ENCODE results near the gene KRTAP10-11.

DNA sequence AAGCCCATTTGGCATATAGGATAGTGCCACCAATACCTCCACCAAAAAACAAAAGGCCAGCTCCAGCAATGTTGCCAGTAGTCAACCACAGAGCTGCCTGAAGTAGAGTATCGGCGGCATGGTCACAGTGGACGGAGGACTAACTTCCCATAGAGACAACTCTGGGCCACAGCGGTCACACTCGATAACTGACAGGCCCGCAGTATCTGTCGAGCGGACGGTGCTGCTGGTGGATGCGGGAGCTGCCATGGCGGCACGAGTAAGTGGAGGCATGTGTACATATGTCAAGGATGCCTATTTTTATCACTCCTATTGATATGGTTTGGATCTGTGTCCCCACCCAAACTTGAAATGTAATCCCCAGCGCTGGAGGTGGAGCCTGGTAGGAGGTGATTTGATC is 31.7 kb downstream of the KRTAP10-11 start:
- TF ChIP-seq, protein P1, sequence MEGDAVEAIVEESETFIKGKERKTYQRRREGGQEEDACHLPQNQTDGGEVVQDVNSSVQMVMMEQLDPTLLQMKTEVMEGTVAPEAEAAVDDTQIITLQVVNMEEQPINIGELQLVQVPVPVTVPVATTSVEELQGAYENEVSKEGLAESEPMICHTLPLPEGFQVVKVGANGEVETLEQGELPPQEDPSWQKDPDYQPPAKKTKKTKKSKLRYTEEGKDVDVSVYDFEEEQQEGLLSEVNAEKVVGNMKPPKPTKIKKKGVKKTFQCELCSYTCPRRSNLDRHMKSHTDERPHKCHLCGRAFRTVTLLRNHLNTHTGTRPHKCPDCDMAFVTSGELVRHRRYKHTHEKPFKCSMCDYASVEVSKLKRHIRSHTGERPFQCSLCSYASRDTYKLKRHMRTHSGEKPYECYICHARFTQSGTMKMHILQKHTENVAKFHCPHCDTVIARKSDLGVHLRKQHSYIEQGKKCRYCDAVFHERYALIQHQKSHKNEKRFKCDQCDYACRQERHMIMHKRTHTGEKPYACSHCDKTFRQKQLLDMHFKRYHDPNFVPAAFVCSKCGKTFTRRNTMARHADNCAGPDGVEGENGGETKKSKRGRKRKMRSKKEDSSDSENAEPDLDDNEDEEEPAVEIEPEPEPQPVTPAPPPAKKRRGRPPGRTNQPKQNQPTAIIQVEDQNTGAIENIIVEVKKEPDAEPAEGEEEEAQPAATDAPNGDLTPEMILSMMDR (IDR thresholded peaks at IDR 0.05; ENCODE audit: low read depth, low read length, missing input control): no peak
- TF ChIP-seq YY1 (IDR thresholded peaks at IDR 0.05) (no peak), TAF1 (conservative IDR thresholded peaks at IDR 0.05) (no peak), GABPA (IDR thresholded peaks at IDR 0.05 in 1 of 2, conservative IDR thresholded peaks at IDR 0.05 in 1 of 2) (no peak), RXRA (IDR thresholded peaks at IDR 0.05) (no peak), EGR1 (IDR thresholded peaks at IDR 0.05; ENCODE audit: low read depth in 2 of 2) (no peak), JUND (IDR thresholded peaks at IDR 0.05) (no peak)
- TF ChIP-seq, protein P2, sequence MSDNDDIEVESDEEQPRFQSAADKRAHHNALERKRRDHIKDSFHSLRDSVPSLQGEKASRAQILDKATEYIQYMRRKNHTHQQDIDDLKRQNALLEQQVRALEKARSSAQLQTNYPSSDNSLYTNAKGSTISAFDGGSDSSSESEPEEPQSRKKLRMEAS (IDR thresholded peaks at IDR 0.05): no peak
- TF ChIP-seq, protein P3, sequence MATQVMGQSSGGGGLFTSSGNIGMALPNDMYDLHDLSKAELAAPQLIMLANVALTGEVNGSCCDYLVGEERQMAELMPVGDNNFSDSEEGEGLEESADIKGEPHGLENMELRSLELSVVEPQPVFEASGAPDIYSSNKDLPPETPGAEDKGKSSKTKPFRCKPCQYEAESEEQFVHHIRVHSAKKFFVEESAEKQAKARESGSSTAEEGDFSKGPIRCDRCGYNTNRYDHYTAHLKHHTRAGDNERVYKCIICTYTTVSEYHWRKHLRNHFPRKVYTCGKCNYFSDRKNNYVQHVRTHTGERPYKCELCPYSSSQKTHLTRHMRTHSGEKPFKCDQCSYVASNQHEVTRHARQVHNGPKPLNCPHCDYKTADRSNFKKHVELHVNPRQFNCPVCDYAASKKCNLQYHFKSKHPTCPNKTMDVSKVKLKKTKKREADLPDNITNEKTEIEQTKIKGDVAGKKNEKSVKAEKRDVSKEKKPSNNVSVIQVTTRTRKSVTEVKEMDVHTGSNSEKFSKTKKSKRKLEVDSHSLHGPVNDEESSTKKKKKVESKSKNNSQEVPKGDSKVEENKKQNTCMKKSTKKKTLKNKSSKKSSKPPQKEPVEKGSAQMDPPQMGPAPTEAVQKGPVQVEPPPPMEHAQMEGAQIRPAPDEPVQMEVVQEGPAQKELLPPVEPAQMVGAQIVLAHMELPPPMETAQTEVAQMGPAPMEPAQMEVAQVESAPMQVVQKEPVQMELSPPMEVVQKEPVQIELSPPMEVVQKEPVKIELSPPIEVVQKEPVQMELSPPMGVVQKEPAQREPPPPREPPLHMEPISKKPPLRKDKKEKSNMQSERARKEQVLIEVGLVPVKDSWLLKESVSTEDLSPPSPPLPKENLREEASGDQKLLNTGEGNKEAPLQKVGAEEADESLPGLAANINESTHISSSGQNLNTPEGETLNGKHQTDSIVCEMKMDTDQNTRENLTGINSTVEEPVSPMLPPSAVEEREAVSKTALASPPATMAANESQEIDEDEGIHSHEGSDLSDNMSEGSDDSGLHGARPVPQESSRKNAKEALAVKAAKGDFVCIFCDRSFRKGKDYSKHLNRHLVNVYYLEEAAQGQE (IDR thresholded peaks at IDR 0.05): no peak
- TF ChIP-seq, protein P4, sequence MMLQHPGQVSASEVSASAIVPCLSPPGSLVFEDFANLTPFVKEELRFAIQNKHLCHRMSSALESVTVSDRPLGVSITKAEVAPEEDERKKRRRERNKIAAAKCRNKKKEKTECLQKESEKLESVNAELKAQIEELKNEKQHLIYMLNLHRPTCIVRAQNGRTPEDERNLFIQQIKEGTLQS (IDR thresholded peaks at IDR 0.05): no peak

Data from liver (tissue), 3 donors.